Activated naive CD4-positive, alpha-beta T cell treated with anti-CD3 and anti-CD28 coated beads for 36 hours (primary cell): ENCODE results near the gene MIPEP. TPM values are rescaled to one million over a fixed set of nuclear protein-coding genes. Genes with fewer than 3 reads are reported as not detected.
"Not testable (repeated sequence)": the region's sequence is repeated elsewhere in the genome, so short reads cannot be mapped to it uniquely, and the experiment has no call there.

ENCODE experiments used
- CTCF ChIA-PET: fragments of 350-600 bp; sonication (Branson Sonifier 250); formaldehyde crosslinking; loops from one replicate; lab custom pipeline; 2021; ENCODE audit warnings: antibody characterized with exemption; lab: Charles Lee
- DNase-seq: peaks from one replicate; pipeline ENCODE4 v3.0.0-alpha.2; 2020
- H3K27ac Mint-ChIP-seq: one replicate; pipeline ENCODE4 v1.8.0; 2021; ENCODE audit warnings: mild to moderate bottlenecking, mixed read lengths
- H3K27me3 Mint-ChIP-seq: one replicate; pipeline ENCODE4 v1.8.0; 2021; ENCODE audit warnings: low read depth, mixed read lengths
- H3K36me3 Mint-ChIP-seq: one replicate; pipeline ENCODE4 v1.8.0; 2021; ENCODE audit warnings: low read depth, mixed read lengths
- H3K4me1 Mint-ChIP-seq: one replicate; pipeline ENCODE4 v1.8.0; 2021; ENCODE audit warnings: low read depth, mixed read lengths
- H3K4me3 Mint-ChIP-seq: one replicate; pipeline ENCODE4 v1.8.0; 2021; ENCODE audit warnings: mild to moderate bottlenecking, moderate library complexity, mixed read lengths
- H3K9me3 Mint-ChIP-seq: one replicate; pipeline ENCODE4 v1.8.0; 2021; ENCODE audit warnings: mixed read lengths
- intact Hi-C: fragments of 100-400 bp; cut with micrococcal nuclease; formaldehyde crosslinking; loops from one replicate; pipeline ENCODE4 v1.15.1; 2023
- total RNA-seq, 2 experiments: library from RNA; stranded (reverse); gene quantifications; one replicate each; pipeline ENCODE4 v1.2.3, GENCODE V29; 2021

MIPEP gene
- total RNA-seq, 2 experiments from 2014 or later: 15.4 to 17.0 TPM

- Mint-ChIP-seq H3K4me3 (no peak overlapping the region), H3K27ac (no peak overlapping the region), H3K4me1 (peaks cover 32% of the 10 kb centered on the region), H3K36me3 (peaks cover 10% of the 10 kb centered on the region), H3K9me3 (no peaks in the 10 kb centered on the region), H3K27me3 (no peaks in the 10 kb centered on the region)
- DNase-seq: no peak
- intact Hi-C loops: no loop called here
- CTCF ChIA-PET: no interaction called here
These were observed 139.8 kb downstream of the MIPEP start for GRCh38 chr13:23749288-23749873.

GRCh38 chr13:23748109-23748990, 140.8 kb downstream of the MIPEP start:
- H3K9me3 Mint-ChIP-seq: no peaks in the 10 kb centered on the region
- CTCF ChIA-PET: no interaction called here
- intact Hi-C loops: no loop called here
- no peak overlapping the region for H3K27ac Mint-ChIP-seq
- no peak overlapping the region for H3K4me3 Mint-ChIP-seq
- H3K36me3 Mint-ChIP-seq: peaks cover 10% of the 10 kb centered on the region
- H3K4me1 Mint-ChIP-seq: peaks cover 35% of the 10 kb centered on the region
- no peak for DNase-seq
- H3K27me3 Mint-ChIP-seq: no peaks in the 10 kb centered on the region

- intact Hi-C loops, H3K27ac Mint-ChIP-seq, DNase-seq, H3K27me3 Mint-ChIP-seq, H3K36me3 Mint-ChIP-seq, H3K4me3 Mint-ChIP-seq, CTCF ChIA-PET, H3K9me3 Mint-ChIP-seq: not testable (repeated sequence)
- H3K4me1 Mint-ChIP-seq: peaks cover 38% of the 10 kb centered on the region
These were observed 143.1 kb downstream of the MIPEP start for GRCh38 chr13:23746141-23746540.

- no peaks in the 10 kb centered on the region for H3K27me3 Mint-ChIP-seq
- H3K9me3 Mint-ChIP-seq: no peaks in the 10 kb centered on the region
- no peak overlapping the region for H3K4me3 Mint-ChIP-seq
- intact Hi-C loops: no loop called here
- DNase-seq: no peak
- CTCF ChIA-PET: interaction anchor here (0.7 kb wide), 1 partner anchor 9 kb away, joined by 3 read pairs; no protein-coding TSS in a partner anchor
- H3K27ac Mint-ChIP-seq: no peak overlapping the region
- H3K36me3 Mint-ChIP-seq: no peaks in the 10 kb centered on the region
- peaks cover 32% of the 10 kb centered on the region for H3K4me1 Mint-ChIP-seq
These were observed 144.9 kb downstream of the MIPEP start for GRCh38 chr13:23744315-23744714.

- CTCF ChIA-PET: interaction anchor here (0.7 to 1.2 kb wide), 3 partner anchors 9 to 146 kb away, joined by 3 read pairs; no protein-coding TSS in a partner anchor
- Mint-ChIP-seq H3K27ac (no peak overlapping the region), H3K36me3 (no peaks in the 10 kb centered on the region), H3K27me3 (no peaks in the 10 kb centered on the region), H3K4me1 (peaks cover 32% of the 10 kb centered on the region), H3K9me3 (no peaks in the 10 kb centered on the region), H3K4me3 (no peak overlapping the region)
- DNase-seq: peak; percentile 25
- intact Hi-C loops: loop anchor here (1.0 kb wide), 2 partner anchors 8 to 47 kb away; no protein-coding TSS in a partner anchor
These were observed 145.7 kb downstream of the MIPEP start for GRCh38 chr13:23743278-23744076.

GRCh38 chr13:23741879-23742510, 147.2 kb downstream of the MIPEP start:
- DNase-seq: no peak
- Mint-ChIP-seq H3K9me3 (no peaks in the 10 kb centered on the region), H3K4me3 (no peak overlapping the region), H3K36me3 (no peaks in the 10 kb centered on the region), H3K27ac (no peak overlapping the region), H3K27me3 (no peaks in the 10 kb centered on the region), H3K4me1 (peaks cover 32% of the 10 kb centered on the region)
- intact Hi-C loops: no loop called here
- CTCF ChIA-PET: interaction anchor here (0.6 to 1.3 kb wide), 6 partner anchors 14 to 272 kb away, joined by 3 to 4 read pairs (median 3); no protein-coding TSS in a partner anchor

- H3K27me3 Mint-ChIP-seq: no peaks in the 10 kb centered on the region
- H3K36me3 Mint-ChIP-seq: no peaks in the 10 kb centered on the region
- DNase-seq: no peak
- H3K4me3 Mint-ChIP-seq: no peak overlapping the region
- no peak overlapping the region for H3K27ac Mint-ChIP-seq
- CTCF ChIA-PET: interaction anchor here (0.7 kb wide), 1 partner anchor 527 kb away, joined by 3 read pairs; no protein-coding TSS in a partner anchor
- H3K9me3 Mint-ChIP-seq: no peaks in the 10 kb centered on the region
- H3K4me1 Mint-ChIP-seq: peaks cover 32% of the 10 kb centered on the region
- intact Hi-C loops: no loop called here
These were observed 149.2 kb downstream of the MIPEP start for GRCh38 chr13:23740002-23740401.

- intact Hi-C loops: no loop called here
- DNase-seq: no peak
- Mint-ChIP-seq H3K4me3 (no peak overlapping the region), H3K36me3 (no peaks in the 10 kb centered on the region), H3K27me3 (no peaks in the 10 kb centered on the region), H3K9me3 (no peaks in the 10 kb centered on the region), H3K27ac (no peak overlapping the region), H3K4me1 (peaks cover 28% of the 10 kb centered on the region)
- CTCF ChIA-PET: interaction anchor here (0.7 kb wide), 1 partner anchor 527 kb away, joined by 3 read pairs; no protein-coding TSS in a partner anchor
These were observed 149.6 kb downstream of the MIPEP start for GRCh38 chr13:23739596-23739995.

GRCh38 chr13:23736541-23736940, 152.7 kb downstream of the MIPEP start:
- no peak for DNase-seq
- no peaks in the 10 kb centered on the region for H3K27me3 Mint-ChIP-seq
- no peaks in the 10 kb centered on the region for H3K9me3 Mint-ChIP-seq
- H3K4me3 Mint-ChIP-seq: no peak overlapping the region
- intact Hi-C loops: no loop called here
- peaks cover 3% of the 10 kb centered on the region for H3K4me1 Mint-ChIP-seq
- no peak overlapping the region for H3K27ac Mint-ChIP-seq
- peaks cover 4% of the 10 kb centered on the region for H3K36me3 Mint-ChIP-seq
- CTCF ChIA-PET: no interaction called here

GRCh38 chr13:23735329-23735728, 153.9 kb downstream of the MIPEP start:
- peaks cover 4% of the 10 kb centered on the region for H3K36me3 Mint-ChIP-seq
- no peaks in the 10 kb centered on the region for H3K4me1 Mint-ChIP-seq
- H3K27me3 Mint-ChIP-seq: no peaks in the 10 kb centered on the region
- no peak for DNase-seq
- no peak overlapping the region for H3K4me3 Mint-ChIP-seq
- intact Hi-C loops: no loop called here
- CTCF ChIA-PET: no interaction called here
- H3K9me3 Mint-ChIP-seq: no peaks in the 10 kb centered on the region
- H3K27ac Mint-ChIP-seq: no peak overlapping the region

- Mint-ChIP-seq H3K4me1 (no peaks in the 10 kb centered on the region), H3K27ac (no peak overlapping the region), H3K27me3 (no peaks in the 10 kb centered on the region), H3K36me3 (peaks cover 11% of the 10 kb centered on the region), H3K9me3 (no peaks in the 10 kb centered on the region), H3K4me3 (no peak overlapping the region)
- no peak for DNase-seq
- intact Hi-C loops: no loop called here
- CTCF ChIA-PET: no interaction called here
These were observed 157.5 kb downstream of the MIPEP start for GRCh38 chr13:23731709-23732108.

GRCh38 chr13:23730251-23730650, 158.9 kb downstream of the MIPEP start:
- H3K27me3 Mint-ChIP-seq: no peaks in the 10 kb centered on the region
- H3K4me3 Mint-ChIP-seq: no peak overlapping the region
- no peaks in the 10 kb centered on the region for H3K9me3 Mint-ChIP-seq
- H3K36me3 Mint-ChIP-seq: peaks cover 11% of the 10 kb centered on the region
- intact Hi-C loops: no loop called here
- no peaks in the 10 kb centered on the region for H3K4me1 Mint-ChIP-seq
- H3K27ac Mint-ChIP-seq: no peak overlapping the region
- CTCF ChIA-PET: no interaction called here
- no peak for DNase-seq
